DOHH2 (cell line): ENCODE data around the gene EPHB1.

Source experiments
- H3F3A ChIP-seq: fragments of 200-600 bp; sonication (generic), shearing (Covaris generic); 2 replicates; pipeline ENCODE4 v1.6.0; 2016; ENCODE audit warnings: antibody characterized with exemption, mild to moderate bottlenecking; ENCODE audit not compliant: control insufficient read depth, insufficient read depth
- H3K27ac ChIP-seq: fragments of 200-600 bp; sonication (generic); 2 replicates; pipeline ENCODE4 v1.5.1; 2014; ENCODE audit warnings: low read depth, mild to moderate bottlenecking, low read length, moderate library complexity
- H3K27me3 ChIP-seq: fragments of 200-600 bp; sonication (generic); 2 replicates; pipeline ENCODE4 v1.6.1; 2014; ENCODE audit warnings: mild to moderate bottlenecking, low read length, mixed read lengths; ENCODE audit not compliant: control insufficient read depth
- H3K36me3 ChIP-seq: fragments of 200-600 bp; sonication (generic); 2 replicates; pipeline ENCODE4 v1.6.1; 2014; ENCODE audit warnings: mild to moderate bottlenecking, low read length, moderate library complexity, mixed read lengths; ENCODE audit not compliant: control insufficient read depth
- H3K4me1 ChIP-seq: fragments of 200-600 bp; sonication (generic); 2 replicates; pipeline ENCODE4 v1.6.1; 2014; ENCODE audit warnings: mild to moderate bottlenecking, low read length, mixed read lengths; ENCODE audit not compliant: control insufficient read depth
- H3K4me2 ChIP-seq: fragments of 200-600 bp; sonication (generic); 2 replicates; pipeline ENCODE4 v1.6.0; 2014; ENCODE audit warnings: mild to moderate bottlenecking, low read length, moderate library complexity
- H3K4me3 ChIP-seq: fragments of 200-600 bp; sonication (generic); 2 replicates; pipeline ENCODE4 v1.5.1; 2014; ENCODE audit warnings: mild to moderate bottlenecking, low read length, mixed read lengths
- H3K79me2 ChIP-seq: fragments of 200-600 bp; sonication (generic); 2 replicates; pipeline ENCODE4 v1.6.1; 2014; ENCODE audit warnings: mild to moderate bottlenecking, low read length, mixed read lengths; ENCODE audit not compliant: control insufficient read depth
- H3K9me2 ChIP-seq: fragments of 200-600 bp; sonication (generic); replicated peaks from 2 replicates; pipeline ENCODE4 v1.6.1; 2014; ENCODE audit warnings: mild to moderate bottlenecking, low read length, mixed read lengths; ENCODE audit not compliant: control insufficient read depth
- H3K9me3 ChIP-seq: fragments of 200-600 bp; sonication (generic); 2 replicates; pipeline ENCODE4 v1.6.1; 2014; ENCODE audit warnings: antibody characterized with exemption, low read length, mixed read lengths; ENCODE audit not compliant: control insufficient read depth, insufficient read depth
- H4K20me1 ChIP-seq: fragments of 200-600 bp; sonication (generic); 2 replicates; pipeline ENCODE4 v1.6.0; 2014; ENCODE audit warnings: low read depth, mild to moderate bottlenecking, antibody characterized with exemption, low read length, moderate library complexity; ENCODE audit not compliant: control insufficient read depth, insufficient read depth
- CTCF ChIP-seq: fragments of 200-600 bp; sonication (generic); IDR thresholded peaks from one replicate; pipeline ENCODE4 v1.5.1; 2014; ENCODE audit warnings: antibody characterized with exemption, mild to moderate bottlenecking, low read depth, low read length; ENCODE audit not compliant: poor library complexity, severe bottlenecking
- EZH2phosphoT487 ChIP-seq: fragments of 200-600 bp; sonication (generic); IDR thresholded peaks from 2 replicates; pipeline ENCODE4 v1.6.1; 2017; ENCODE audit warnings: borderline replicate concordance, mild to moderate bottlenecking, antibody characterized with exemption, low read length, moderate library complexity, mixed read lengths

The EPHB1 gene

DNA sequence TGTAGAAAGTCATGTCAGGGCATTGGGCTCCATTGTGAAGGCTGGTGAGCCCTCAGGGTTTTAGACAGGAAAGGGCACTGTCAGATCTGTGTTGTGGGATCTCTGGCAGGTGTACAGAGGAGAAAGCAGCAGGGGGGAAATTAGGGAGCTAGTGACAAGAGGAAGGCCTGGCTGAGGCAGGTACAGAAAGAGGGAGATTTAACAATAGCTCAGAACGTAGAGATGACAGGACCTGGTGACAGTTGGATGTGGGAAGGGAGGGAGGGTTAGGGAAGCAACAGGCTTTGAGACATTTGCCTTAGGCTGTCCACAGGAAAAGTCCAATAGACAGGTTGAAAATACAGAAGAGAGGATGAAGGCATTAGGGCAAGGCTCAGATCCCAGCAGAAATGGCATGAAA is 288.1 kb downstream of the EPHB1 start:
- no peaks in the 10 kb centered on the region for H3K27me3 ChIP-seq
- TF ChIP-seq CTCF (no peak), EZH2phosphoT487 (no peak)
- no peaks in the 10 kb centered on the region for H3K79me2 ChIP-seq
- H3K4me3 ChIP-seq = no peak overlapping the region
- H3K36me3 ChIP-seq = no peaks in the 10 kb centered on the region
- H3K9me3 ChIP-seq = no peaks in the 10 kb centered on the region
- H3K9me2 ChIP-seq = no peaks in the 10 kb centered on the region
- H4K20me1 ChIP-seq = no peaks in the 10 kb centered on the region
- H3K4me1 ChIP-seq = no peaks in the 10 kb centered on the region
- H3K27ac ChIP-seq = no peak overlapping the region
- no peaks in the 10 kb centered on the region for H3F3A ChIP-seq
- H3K4me2 ChIP-seq = no peak overlapping the region

DNA sequence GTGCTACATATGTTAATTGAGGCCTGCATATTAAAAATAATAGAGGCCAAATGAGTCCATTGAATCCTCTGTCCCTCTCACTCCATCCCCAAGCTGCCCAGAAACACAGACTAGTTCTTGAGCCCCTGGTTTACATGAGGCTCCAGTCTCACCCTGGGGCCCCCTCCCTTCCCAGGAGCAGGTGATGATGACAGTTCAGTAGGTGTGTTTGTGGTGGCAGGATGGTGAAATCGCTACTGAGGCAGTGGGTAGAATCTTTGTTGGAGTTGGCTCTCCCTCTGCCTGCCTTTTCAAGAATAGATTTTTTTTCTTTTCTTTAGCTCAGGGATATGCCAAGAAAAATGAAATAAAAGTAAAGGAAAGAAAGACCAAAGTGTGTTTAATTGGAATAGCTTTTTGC is 288.7 kb downstream of the EPHB1 start:
- Histone ChIP-seq H3K27me3 (no peaks in the 10 kb centered on the region), H3K4me1 (no peaks in the 10 kb centered on the region), H3K9me3 (no peaks in the 10 kb centered on the region), H3K36me3 (no peaks in the 10 kb centered on the region), H3K4me3 (no peak overlapping the region), H3K4me2 (no peak overlapping the region), H4K20me1 (no peaks in the 10 kb centered on the region), H3K79me2 (no peaks in the 10 kb centered on the region), H3F3A (no peaks in the 10 kb centered on the region), H3K9me2 (no peaks in the 10 kb centered on the region), H3K27ac (no peak overlapping the region)
- TF ChIP-seq CTCF (no peak), EZH2phosphoT487 (no peak)

DNA sequence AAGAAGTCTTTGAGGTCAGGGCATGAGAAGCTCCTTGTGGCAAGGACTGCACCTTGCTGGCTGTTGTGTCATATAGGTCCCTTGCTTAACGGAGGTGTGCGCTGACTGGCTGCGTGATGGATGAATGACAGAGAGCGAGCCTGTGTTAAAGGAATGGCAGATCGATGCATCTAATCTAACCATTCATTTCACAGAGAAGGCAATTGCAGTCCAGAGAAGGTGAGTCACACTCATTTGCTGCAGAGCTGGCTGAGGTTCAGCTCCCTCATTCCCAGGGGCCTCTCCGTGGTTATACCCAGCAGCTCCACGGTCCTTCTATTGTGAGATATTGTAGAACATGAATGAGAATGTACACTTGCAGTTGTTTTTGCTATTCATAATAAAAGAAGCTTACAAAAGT is 289.3 kb downstream of the EPHB1 start:
- no peaks in the 10 kb centered on the region for H3K79me2 ChIP-seq
- H3K4me1 ChIP-seq = no peaks in the 10 kb centered on the region
- no peaks in the 10 kb centered on the region for H4K20me1 ChIP-seq
- no peaks in the 10 kb centered on the region for H3K9me3 ChIP-seq
- no peaks in the 10 kb centered on the region for H3F3A ChIP-seq
- no peaks in the 10 kb centered on the region for H3K36me3 ChIP-seq
- H3K27ac ChIP-seq = no peak overlapping the region
- TF ChIP-seq CTCF (no peak), EZH2phosphoT487 (no peak)
- no peak overlapping the region for H3K4me2 ChIP-seq
- no peaks in the 10 kb centered on the region for H3K27me3 ChIP-seq
- no peak overlapping the region for H3K4me3 ChIP-seq
- H3K9me2 ChIP-seq = no peaks in the 10 kb centered on the region

GRCh38 chr3:135084976-135085375 is 289.9 kb downstream of the EPHB1 start:
- Histone ChIP-seq H3K4me3 (no peak overlapping the region), H3K4me1 (no peaks in the 10 kb centered on the region), H3K9me3 (no peaks in the 10 kb centered on the region), H3K4me2 (no peak overlapping the region), H3K79me2 (no peaks in the 10 kb centered on the region), H3K36me3 (no peaks in the 10 kb centered on the region), H3K27me3 (no peaks in the 10 kb centered on the region), H3F3A (no peaks in the 10 kb centered on the region), H4K20me1 (no peaks in the 10 kb centered on the region), H3K9me2 (no peaks in the 10 kb centered on the region), H3K27ac (no peak overlapping the region)
- TF ChIP-seq CTCF (no peak), EZH2phosphoT487 (no peak)
